ENCODE results near the gene ABHD10.
"Not testable (repeated sequence)": the region's sequence is repeated elsewhere in the genome, so short reads cannot be mapped to it uniquely, and the experiment has no call there.

ABHD10 gene

DNA sequence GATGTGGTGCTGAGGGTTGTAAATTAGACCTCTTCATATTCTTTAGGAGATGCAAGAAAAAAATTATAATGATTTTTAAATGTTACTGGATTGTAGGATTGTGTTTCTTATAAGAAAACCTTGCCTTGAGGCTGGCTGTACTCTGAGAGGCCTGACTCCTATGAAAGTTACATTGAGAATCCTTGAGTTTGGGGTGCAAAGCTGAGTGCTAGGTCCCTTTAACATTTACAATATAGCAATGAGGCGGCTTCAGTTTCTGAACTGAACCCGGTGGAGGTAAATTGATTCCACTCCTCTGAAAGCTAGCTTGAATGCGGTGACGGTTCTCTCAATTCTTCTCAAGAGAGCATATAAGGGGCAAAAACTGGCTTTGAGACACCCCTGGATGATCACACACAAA lies 55.6 kb downstream of the ABHD10 start, which contains the start of gene TMPRSS7:
Gene TMPRSS7, plus strand, starts transcription at position 301 of the 400 bp plus-strand sequence. CDS start 110 bp downstream, outside the sequence.
- no peak for DNase-seq (ENCODE audit: low spot score)

DNA sequence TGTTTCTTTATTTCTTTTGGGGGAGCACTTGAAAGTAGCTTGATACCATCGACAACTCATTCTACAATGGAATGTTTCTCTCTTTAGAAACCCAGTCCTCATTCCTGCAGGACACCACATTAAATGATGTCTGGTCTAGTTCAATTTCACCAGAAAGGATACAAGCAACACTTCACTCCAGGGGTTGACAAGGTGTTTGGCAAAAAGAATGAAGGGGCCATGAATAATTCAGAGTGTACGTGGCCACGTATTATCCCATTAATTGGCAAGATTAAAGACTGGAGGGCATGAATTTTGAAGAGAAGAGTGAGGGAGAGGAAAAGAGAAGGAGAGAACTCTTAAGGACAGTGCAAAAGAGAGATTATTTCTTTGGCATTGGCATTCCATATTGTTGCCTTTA lies 56.4 kb downstream of the ABHD10 start:
- DNase-seq (ENCODE audit: low spot score): no peak

DNA sequence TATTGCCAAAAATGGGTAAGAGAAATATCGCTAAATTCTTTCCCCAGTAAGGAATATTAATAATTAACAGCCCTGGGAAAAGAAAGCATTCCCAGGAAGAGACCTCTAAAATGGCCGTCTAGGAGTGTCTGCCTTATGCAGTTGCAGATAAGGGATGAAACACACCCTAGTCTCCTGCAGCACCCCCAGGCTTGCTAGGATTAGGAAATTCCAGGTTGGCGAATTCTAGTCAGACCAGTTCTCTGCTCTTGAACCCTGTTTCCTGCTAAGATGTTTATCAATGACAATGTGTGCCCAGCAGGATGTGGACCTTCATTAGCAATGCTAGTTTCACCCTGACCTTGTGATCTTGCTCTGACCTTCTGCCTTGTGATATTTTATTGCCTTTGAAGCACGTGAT lies 58.4 kb downstream of the ABHD10 start:
- not testable (repeated sequence) for DNase-seq (ENCODE audit: low spot score)

DNA sequence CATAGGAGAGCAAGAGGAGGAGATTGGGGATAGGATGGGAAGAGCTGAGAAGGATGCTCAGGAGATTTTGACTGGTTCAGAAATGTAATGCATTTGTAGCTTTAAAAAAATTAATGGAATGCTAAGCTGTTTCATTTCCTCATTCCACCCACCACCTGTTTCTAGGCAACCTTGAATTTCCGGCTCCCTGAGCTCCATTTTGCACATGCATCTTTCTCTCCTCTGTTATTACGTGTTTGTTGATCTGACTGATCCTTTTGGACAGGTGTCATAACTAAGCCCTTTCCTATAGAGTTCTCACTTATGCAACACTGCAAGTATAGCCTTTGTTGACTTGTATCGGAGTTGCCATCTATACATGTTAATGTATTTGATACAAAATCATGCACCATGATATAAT lies 60.0 kb downstream of the ABHD10 start:
- DNase-seq (ENCODE audit: low spot score): no peak

DNA sequence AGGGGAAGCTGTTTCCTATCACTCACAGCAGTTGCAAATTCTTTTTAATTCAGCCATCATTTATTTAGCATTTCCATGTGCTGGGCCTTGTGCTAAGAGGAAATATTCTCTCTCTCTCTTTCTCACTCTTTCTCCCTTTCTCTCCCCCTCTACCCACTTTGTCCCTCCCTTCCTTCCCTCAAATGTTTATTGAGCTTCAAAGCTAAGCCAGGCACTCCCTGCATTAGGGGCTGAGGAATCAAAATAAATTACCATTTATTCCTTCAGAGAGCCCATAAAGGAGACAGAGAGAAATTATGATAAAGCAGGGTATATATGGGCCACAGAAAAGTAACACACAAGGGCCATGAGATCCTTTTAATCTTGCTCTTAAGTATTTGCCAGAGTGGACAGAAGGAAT lies 62.5 kb downstream of the ABHD10 start:
- no peak for DNase-seq (ENCODE audit: low spot score)

DNA sequence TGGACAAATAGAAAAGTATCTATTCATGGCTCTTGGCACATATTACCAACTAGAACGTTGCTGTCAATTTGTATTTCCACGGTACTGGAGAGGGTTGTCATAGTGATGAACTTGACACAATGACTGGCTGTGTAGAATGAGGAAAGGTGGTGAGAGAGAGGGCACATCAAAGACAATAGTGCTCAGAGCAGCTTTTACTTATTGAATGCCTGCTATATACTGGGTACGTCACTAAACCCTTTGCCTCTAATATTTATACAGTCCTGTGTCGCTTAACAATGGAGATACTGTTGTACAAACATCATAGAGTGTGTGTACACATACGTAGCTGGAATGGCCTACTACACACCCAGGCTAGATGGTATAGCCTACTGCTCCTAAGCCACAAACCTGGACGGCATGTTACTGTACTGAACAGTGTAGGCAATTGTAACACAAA lies 64.0 kb downstream of the ABHD10 start:
- DNase-seq (ENCODE audit: low spot score): no peak
